ENCODE measurements around the gene LAMA4. TPM values are rescaled to one million over a fixed set of nuclear protein-coding genes. Genes with fewer than 3 reads are reported as not detected.

LAMA4 gene
- total RNA-seq, 6 donors from 2014 or later = 29.5 to 119 (median 58.9) TPM

DNA sequence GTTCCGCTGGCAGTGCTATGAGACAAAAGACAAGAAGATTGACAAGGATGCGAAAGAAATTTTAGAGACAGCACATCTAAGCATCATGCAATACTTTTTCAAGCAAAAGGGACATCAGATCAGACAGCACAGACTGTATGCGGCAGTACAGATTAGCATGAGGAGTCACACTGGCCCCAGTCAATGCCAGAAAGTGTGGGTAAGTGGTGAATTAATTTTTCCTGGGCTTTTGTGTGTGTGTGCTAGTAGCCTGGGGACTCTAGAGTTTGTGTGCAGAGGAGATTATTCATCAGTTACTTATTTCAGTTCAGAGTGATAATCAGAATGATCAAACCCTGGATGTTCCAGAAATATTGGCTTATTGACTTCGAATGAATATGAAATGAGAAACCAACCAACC is 47.2 kb downstream of the LAMA4 start:
- Histone ChIP-seq H3K36me3 (no peaks in the 10 kb centered on the region), H3K9me3 (no peaks in the 10 kb centered on the region), H3K4me1 (peaks cover 5 to 28% (median 8%) of the 10 kb centered on the region in 4 donors), H3K27me3 (no peaks in the 10 kb centered on the region), H3K27ac (no peak overlapping the region), H3K4me3 (no peak overlapping the region)
- TF ChIP-seq CTCF (IDR thresholded peaks at IDR 0.05) (no peak), POLR2AphosphoS5 (IDR thresholded peaks at IDR 0.05) (no peak), EP300 (IDR thresholded peaks at IDR 0.05) (no peak), POLR2A (IDR thresholded peaks at IDR 0.05) (no peak)
- no peak for DNase-seq
- 93 to 96% methylated on average over 4 of the region's 4 CpGs for whole genome bisulfite sequencing, 2 donors
- no peak for ATAC-seq (ENCODE audit: low FRiP score in 2 of 2)

- no peaks in the 10 kb centered on the region for H3K27me3 ChIP-seq
- ATAC-seq (ENCODE audit: low FRiP score in 2 of 2) (no peak), DNase-seq (no peak)
- no peaks in the 10 kb centered on the region for H3K9me3 ChIP-seq
- H3K36me3 ChIP-seq = no peaks in the 10 kb centered on the region
- H3K4me3 ChIP-seq = no peak overlapping the region
- no peak for TF ChIP-seq EP300 (IDR thresholded peaks at IDR 0.05)
- no peak for TF ChIP-seq CTCF (IDR thresholded peaks at IDR 0.05)
- TF ChIP-seq POLR2A (IDR thresholded peaks at IDR 0.05) = no peak
- no peak for TF ChIP-seq POLR2AphosphoS5 (IDR thresholded peaks at IDR 0.05)
- peaks cover 5 to 28% (median 8%) of the 10 kb centered on the region in 4 donors for H3K4me1 ChIP-seq
- H3K27ac ChIP-seq = peak overlapping the region in 2 of 4 donors; percentile 50 to 65
Measured at GRCh38 chr6:112206110-112206458, 48.3 kb downstream of the LAMA4 start.

GRCh38 chr6:112205427-112206109 is 48.8 kb downstream of the LAMA4 start:
- no peak overlapping the region for H3K4me3 ChIP-seq
- WGBS, 2 donors = 81 to 90% methylated on average over 5 of the region's 5 CpGs
- no peak for DNase-seq

DNA sequence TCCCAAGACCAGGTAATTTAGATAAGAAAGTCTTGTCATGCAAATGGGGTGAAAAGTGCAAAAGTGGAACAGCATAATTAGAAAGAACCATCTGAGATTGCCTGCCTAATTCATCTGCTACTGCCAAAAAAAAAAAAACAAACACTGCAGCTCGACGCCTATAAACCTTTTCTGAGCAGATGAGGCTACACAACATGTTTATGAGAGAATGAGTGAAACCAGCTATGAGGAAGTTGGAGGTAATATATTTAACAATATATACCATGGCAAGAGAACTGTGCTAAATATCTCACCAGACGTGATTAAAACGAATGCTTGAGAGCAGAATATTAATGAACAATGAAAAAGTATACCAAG is 50.0 kb downstream of the LAMA4 start:
- H3K4me1 ChIP-seq = peaks cover 5 to 28% (median 8%) of the 10 kb centered on the region in 4 donors
- ATAC-seq (ENCODE audit: low FRiP score in 2 of 2) = no peak
- H3K9me3 ChIP-seq = no peaks in the 10 kb centered on the region
- 74 to 76% methylated on average over 4 of the region's 4 CpGs for WGBS, 2 donors
- H3K36me3 ChIP-seq = no peaks in the 10 kb centered on the region
- H3K27me3 ChIP-seq = no peaks in the 10 kb centered on the region
- H3K27ac ChIP-seq = peak overlapping the region in 2 of 4 donors; percentile 42 to 65
- no peak for TF ChIP-seq EP300 (IDR thresholded peaks at IDR 0.05)
- no peak for TF ChIP-seq CTCF (IDR thresholded peaks at IDR 0.05)
- TF ChIP-seq POLR2A (IDR thresholded peaks at IDR 0.05) = no peak
- TF ChIP-seq POLR2AphosphoS5 (IDR thresholded peaks at IDR 0.05) = no peak
- no peak overlapping the region for H3K4me3 ChIP-seq
- DNase-seq = no peak

More at GRCh38 chr6:112205427-112206109, 48.8 kb downstream of the LAMA4 start:
- no peak for ATAC-seq (ENCODE audit: low FRiP score in 2 of 2)
- peak overlapping the region in 2 of 4 donors; percentile 50 to 65 for H3K27ac ChIP-seq
- H3K4me1 ChIP-seq = peaks cover 5 to 28% (median 8%) of the 10 kb centered on the region in 4 donors
- H3K27me3 ChIP-seq = no peaks in the 10 kb centered on the region
- H3K9me3 ChIP-seq = no peaks in the 10 kb centered on the region
- H3K36me3 ChIP-seq = no peaks in the 10 kb centered on the region
- no peak for TF ChIP-seq POLR2A (IDR thresholded peaks at IDR 0.05)
- TF ChIP-seq EP300 (IDR thresholded peaks at IDR 0.05) = no peak
- TF ChIP-seq CTCF (IDR thresholded peaks at IDR 0.05) = no peak
- TF ChIP-seq POLR2AphosphoS5 (IDR thresholded peaks at IDR 0.05) = no peak
